DND-41 (cell line): ENCODE results near the gene CDH23.

Experiments
- ATAC-seq: fragments of 200-7000 bp; cut with Tn5 transposase; 3 replicates; pipeline ENCODE4 v1.9.1; 2021; ENCODE audit warnings: low read depth; ENCODE audit not compliant: insufficient read depth
- DNase-seq: peaks from one replicate; pipeline ENCODE4 v3.0.0-alpha.2; 2020
- H2AFZ ChIP-seq: 2 replicates; pipeline ENCODE4 v1.6.0; 2012; ENCODE audit warnings: low read depth, low read length
- H3K27ac ChIP-seq: 2 replicates; pipeline ENCODE4 v1.5.1; 2012; ENCODE audit warnings: low read length, inconsistent platforms
- H3K27me3 ChIP-seq: fragments of 200-600 bp; sonication (generic); 2 replicates; pipeline ENCODE4 v1.6.0; 2012; ENCODE audit warnings: low read length, mild to moderate bottlenecking, inconsistent platforms; ENCODE audit not compliant: insufficient read depth, poor library complexity
- H3K36me3 ChIP-seq: 2 replicates; pipeline ENCODE4 v1.5.1; 2012; ENCODE audit warnings: low read length, inconsistent platforms; ENCODE audit not compliant: insufficient read depth
- H3K4me1 ChIP-seq: 2 replicates; pipeline ENCODE4 v1.5.1; 2012; ENCODE audit warnings: mild to moderate bottlenecking, low read length; ENCODE audit not compliant: insufficient read depth
- H3K4me2 ChIP-seq: 2 replicates; pipeline ENCODE4 v1.6.0; 2012; ENCODE audit warnings: mild to moderate bottlenecking, moderate library complexity, low read length, inconsistent platforms; ENCODE audit not compliant: insufficient read depth
- H3K4me3 ChIP-seq, 2 experiments: fragments of 200-600 bp in 1 of 2; shearing (Covaris generic) in 1 of 2; 2 replicates each; pipeline ENCODE4 v1.5.1; 2012 to 2016; ENCODE audit warnings: inconsistent platforms in 2 of 2, low read length in 2 of 2, mild to moderate bottlenecking in 2 of 2, low read depth in 1 of 2, moderate library complexity in 1 of 2
- H3K79me2 ChIP-seq: 2 replicates; pipeline ENCODE4 v1.6.0; 2012; ENCODE audit warnings: low read length, inconsistent platforms; ENCODE audit not compliant: insufficient read depth
- H3K9ac ChIP-seq: 2 replicates; pipeline ENCODE4 v1.6.0; 2012; ENCODE audit warnings: low read depth, mild to moderate bottlenecking, inconsistent platforms, low read length, moderate library complexity
- H3K9me3 ChIP-seq: 2 replicates; pipeline ENCODE4 v1.5.1; 2012; ENCODE audit warnings: low read length, moderate library complexity, mild to moderate bottlenecking, inconsistent platforms; ENCODE audit not compliant: insufficient read depth, severe bottlenecking
- H4K20me1 ChIP-seq: 2 replicates; pipeline ENCODE4 v1.6.0; 2012; ENCODE audit warnings: low read length; ENCODE audit not compliant: insufficient read depth
- CTCF ChIP-seq: IDR thresholded peaks from 2 replicates; pipeline ENCODE4 v1.5.1; 2012; ENCODE audit warnings: borderline replicate concordance, low read length, moderate library complexity, mild to moderate bottlenecking; ENCODE audit not compliant: poor library complexity, severe bottlenecking; ENCODE audit errors: extremely low read depth
- EZH2 ChIP-seq: IDR thresholded peaks from 3 replicates; pipeline ENCODE4 v1.6.1; 2012; ENCODE audit warnings: borderline replicate concordance, low read depth, mild to moderate bottlenecking, moderate library complexity, low read length, inconsistent platforms; ENCODE audit not compliant: severe bottlenecking

Gene CDH23

GRCh38 chr10:71634531-71635164 is 237.9 kb downstream of the CDH23 start:
- H3K4me3 ChIP-seq = no peak overlapping the region

GRCh38 chr10:71635251-71635866 is 238.6 kb downstream of the CDH23 start:
- H3K9me3 ChIP-seq = no peaks in the 10 kb centered on the region
- H4K20me1 ChIP-seq = no peaks in the 10 kb centered on the region; the same call in 1 of the 2 replicates
- H2AFZ ChIP-seq = no peak overlapping the region
- H3K27me3 ChIP-seq = peaks cover 22% of the 10 kb centered on the region
- H3K4me1 ChIP-seq = no peaks in the 10 kb centered on the region
- ATAC-seq (no peak), DNase-seq (no peak)
- H3K4me2 ChIP-seq = no peak overlapping the region
- H3K79me2 ChIP-seq = no peaks in the 10 kb centered on the region
- no peak overlapping the region for H3K9ac ChIP-seq
- no peaks in the 10 kb centered on the region for H3K36me3 ChIP-seq
- no peak overlapping the region for H3K4me3 ChIP-seq
- H3K27ac ChIP-seq = no peak overlapping the region
- TF ChIP-seq EZH2 (no peak), CTCF (no peak)

More at GRCh38 chr10:71634531-71635164, 237.9 kb downstream of the CDH23 start:
- Histone ChIP-seq H3K4me1 (no peaks in the 10 kb centered on the region), H3K9ac (no peak overlapping the region), H3K4me2 (no peak overlapping the region), H3K27ac (no peak overlapping the region), H3K79me2 (no peaks in the 10 kb centered on the region), H3K9me3 (no peaks in the 10 kb centered on the region), H2AFZ (no peak overlapping the region), H3K27me3 (peaks cover 22% of the 10 kb centered on the region), H3K36me3 (no peaks in the 10 kb centered on the region), H4K20me1 (no peaks in the 10 kb centered on the region; the same call in 1 of the 2 replicates)
- TF ChIP-seq EZH2 (no peak), CTCF (no peak)
- DNase-seq (no peak), ATAC-seq (no peak)

GRCh38 chr10:71635867-71636266 is 239.1 kb downstream of the CDH23 start:
- no peaks in the 10 kb centered on the region for H3K9me3 ChIP-seq
- H3K27me3 ChIP-seq = peaks cover 22% of the 10 kb centered on the region
- TF ChIP-seq EZH2 = no peak
- TF ChIP-seq CTCF = no peak
- no peaks in the 10 kb centered on the region; the same call in 1 of the 2 replicates for H4K20me1 ChIP-seq
- DNase-seq (no peak), ATAC-seq (no peak)
- H3K4me2 ChIP-seq = no peak overlapping the region
- no peak overlapping the region for H3K9ac ChIP-seq
- H3K27ac ChIP-seq = no peak overlapping the region
- no peaks in the 10 kb centered on the region for H3K36me3 ChIP-seq
- no peaks in the 10 kb centered on the region for H3K79me2 ChIP-seq
- no peak overlapping the region for H3K4me3 ChIP-seq
- no peak overlapping the region for H2AFZ ChIP-seq
- no peaks in the 10 kb centered on the region for H3K4me1 ChIP-seq

- ATAC-seq (no peak), DNase-seq (no peak)
- H3K79me2 ChIP-seq = no peaks in the 10 kb centered on the region
- H4K20me1 ChIP-seq = no peaks in the 10 kb centered on the region; the same call in 1 of the 2 replicates
- no peak overlapping the region for H3K4me2 ChIP-seq
- no peaks in the 10 kb centered on the region for H3K36me3 ChIP-seq
- no peak overlapping the region for H3K4me3 ChIP-seq
- no peak overlapping the region for H2AFZ ChIP-seq
- H3K4me1 ChIP-seq = no peaks in the 10 kb centered on the region
- no peak for TF ChIP-seq EZH2
- TF ChIP-seq CTCF = no peak
- H3K27ac ChIP-seq = no peak overlapping the region
- no peak overlapping the region for H3K9ac ChIP-seq
- H3K27me3 ChIP-seq = peaks cover 22% of the 10 kb centered on the region
- no peaks in the 10 kb centered on the region for H3K9me3 ChIP-seq
These were observed 239.9 kb downstream of the CDH23 start for GRCh38 chr10:71636588-71636987.
